ENCODE results near the gene C3orf20.
"Not testable (repeated sequence)": the region's sequence is repeated elsewhere in the genome, so short reads cannot be mapped to it uniquely, and the experiment has no call there.

The C3orf20 gene

GRCh38 chr3:14740983-14741382 lies 66.0 kb downstream of the C3orf20 start:
- Mint-ChIP-seq H3K36me3 (ENCODE audit: low read depth) (no peaks in the 10 kb centered on the region), H3K27me3 (peaks cover 9% of the 10 kb centered on the region), H3K9me3 (peaks cover 4% of the 10 kb centered on the region), H3K4me3 (no peak overlapping the region), H3K27ac (no peak overlapping the region), H3K4me1 (ENCODE audit: low read depth) (no peaks in the 10 kb centered on the region)

- Mint-ChIP-seq H3K4me3 (no peak overlapping the region), H3K27ac (no peak overlapping the region), H3K9me3 (peaks cover 4% of the 10 kb centered on the region), H3K36me3 (ENCODE audit: low read depth) (no peaks in the 10 kb centered on the region), H3K4me1 (ENCODE audit: low read depth) (no peaks in the 10 kb centered on the region), H3K27me3 (peaks cover 11% of the 10 kb centered on the region)
Observed at GRCh38 chr3:14741510-14741909, 66.6 kb downstream of the C3orf20 start.

- no peak overlapping the region for H3K27ac Mint-ChIP-seq
- no peaks in the 10 kb centered on the region for H3K36me3 Mint-ChIP-seq (ENCODE audit: low read depth)
- H3K4me3 Mint-ChIP-seq = no peak overlapping the region
- peaks cover 4% of the 10 kb centered on the region for H3K9me3 Mint-ChIP-seq
- no peaks in the 10 kb centered on the region for H3K4me1 Mint-ChIP-seq (ENCODE audit: low read depth)
- H3K27me3 Mint-ChIP-seq = peaks cover 16% of the 10 kb centered on the region
Observed at GRCh38 chr3:14744556-14744955, 69.6 kb downstream of the C3orf20 start.

GRCh38 chr3:14750650-14751049 lies 75.7 kb downstream of the C3orf20 start:
- peaks cover 9% of the 10 kb centered on the region for H3K9me3 Mint-ChIP-seq
- H3K27ac Mint-ChIP-seq = no peak overlapping the region
- peaks cover 21% of the 10 kb centered on the region for H3K27me3 Mint-ChIP-seq
- peaks cover 8% of the 10 kb centered on the region for H3K36me3 Mint-ChIP-seq (ENCODE audit: low read depth)
- no peaks in the 10 kb centered on the region for H3K4me1 Mint-ChIP-seq (ENCODE audit: low read depth)
- H3K4me3 Mint-ChIP-seq = no peak overlapping the region

- H3K4me1 Mint-ChIP-seq (ENCODE audit: low read depth); H3K36me3 Mint-ChIP-seq (ENCODE audit: low read depth); H3K27me3 Mint-ChIP-seq; H3K27ac Mint-ChIP-seq; H3K9me3 Mint-ChIP-seq; H3K4me3 Mint-ChIP-seq: not testable (repeated sequence)
Observed at GRCh38 chr3:14752979-14753378, 78.0 kb downstream of the C3orf20 start.

- Mint-ChIP-seq H3K36me3 (ENCODE audit: low read depth) (no peaks in the 10 kb centered on the region), H3K4me1 (ENCODE audit: low read depth) (no peaks in the 10 kb centered on the region), H3K27me3 (no peaks in the 10 kb centered on the region), H3K27ac (no peak overlapping the region), H3K4me3 (no peak overlapping the region), H3K9me3 (no peaks in the 10 kb centered on the region)
Observed at GRCh38 chr3:14757153-14757700, 82.3 kb downstream of the C3orf20 start.

- H3K9me3 Mint-ChIP-seq = no peaks in the 10 kb centered on the region
- no peak overlapping the region for H3K4me3 Mint-ChIP-seq
- H3K27me3 Mint-ChIP-seq = no peaks in the 10 kb centered on the region
- no peaks in the 10 kb centered on the region for H3K36me3 Mint-ChIP-seq (ENCODE audit: low read depth)
- H3K27ac Mint-ChIP-seq = no peak overlapping the region
- no peaks in the 10 kb centered on the region for H3K4me1 Mint-ChIP-seq (ENCODE audit: low read depth)
Observed at GRCh38 chr3:14758297-14758696, 83.4 kb downstream of the C3orf20 start.

- no peak overlapping the region for H3K27ac Mint-ChIP-seq
Observed at GRCh38 chr3:14758959-14759358, 84.0 kb downstream of the C3orf20 start.

GRCh38 chr3:14760185-14760584 lies 85.2 kb downstream of the C3orf20 start:
- no peaks in the 10 kb centered on the region for H3K36me3 Mint-ChIP-seq (ENCODE audit: low read depth)
- H3K9me3 Mint-ChIP-seq = no peaks in the 10 kb centered on the region
- no peak overlapping the region for H3K4me3 Mint-ChIP-seq
- no peaks in the 10 kb centered on the region for H3K27me3 Mint-ChIP-seq
- H3K27ac Mint-ChIP-seq = no peak overlapping the region
- H3K4me1 Mint-ChIP-seq (ENCODE audit: low read depth) = no peaks in the 10 kb centered on the region

More at GRCh38 chr3:14758959-14759358, 84.0 kb downstream of the C3orf20 start:
- no peak overlapping the region for H3K4me3 Mint-ChIP-seq
- no peaks in the 10 kb centered on the region for H3K4me1 Mint-ChIP-seq (ENCODE audit: low read depth)
- no peaks in the 10 kb centered on the region for H3K9me3 Mint-ChIP-seq
- no peaks in the 10 kb centered on the region for H3K36me3 Mint-ChIP-seq (ENCODE audit: low read depth)
- H3K27me3 Mint-ChIP-seq = no peaks in the 10 kb centered on the region

GRCh38 chr3:14761121-14761672 lies 86.3 kb downstream of the C3orf20 start:
- Mint-ChIP-seq H3K4me1 (ENCODE audit: low read depth) (no peaks in the 10 kb centered on the region), H3K9me3 (no peaks in the 10 kb centered on the region), H3K4me3 (no peak overlapping the region), H3K27me3 (no peaks in the 10 kb centered on the region), H3K36me3 (ENCODE audit: low read depth) (no peaks in the 10 kb centered on the region), H3K27ac (no peak overlapping the region)

- Mint-ChIP-seq H3K4me3 (no peak overlapping the region), H3K9me3 (no peaks in the 10 kb centered on the region), H3K27me3 (no peaks in the 10 kb centered on the region), H3K36me3 (ENCODE audit: low read depth) (no peaks in the 10 kb centered on the region), H3K4me1 (ENCODE audit: low read depth) (no peaks in the 10 kb centered on the region), H3K27ac (no peak overlapping the region)
Observed at GRCh38 chr3:14761866-14762265, 86.9 kb downstream of the C3orf20 start.

- H3K27ac Mint-ChIP-seq = no peak overlapping the region
- no peaks in the 10 kb centered on the region for H3K36me3 Mint-ChIP-seq (ENCODE audit: low read depth)
- H3K9me3 Mint-ChIP-seq = no peaks in the 10 kb centered on the region
- no peak overlapping the region for H3K4me3 Mint-ChIP-seq
- no peaks in the 10 kb centered on the region for H3K4me1 Mint-ChIP-seq (ENCODE audit: low read depth)
- H3K27me3 Mint-ChIP-seq = no peaks in the 10 kb centered on the region
Observed at GRCh38 chr3:14762701-14763100, 87.8 kb downstream of the C3orf20 start.

GRCh38 chr3:14764331-14765059 lies 89.6 kb downstream of the C3orf20 start:
- Mint-ChIP-seq H3K27me3 (no peaks in the 10 kb centered on the region), H3K36me3 (ENCODE audit: low read depth) (no peaks in the 10 kb centered on the region), H3K9me3 (no peaks in the 10 kb centered on the region), H3K27ac (no peak overlapping the region), H3K4me1 (ENCODE audit: low read depth) (no peaks in the 10 kb centered on the region), H3K4me3 (no peak overlapping the region)

GRCh38 chr3:14765060-14765400 lies 90.1 kb downstream of the C3orf20 start:
- H3K27me3 Mint-ChIP-seq = no peaks in the 10 kb centered on the region
- H3K9me3 Mint-ChIP-seq = no peaks in the 10 kb centered on the region

GRCh38 chr3:14765576-14766427 lies 90.9 kb downstream of the C3orf20 start:
- no peaks in the 10 kb centered on the region for H3K4me1 Mint-ChIP-seq (ENCODE audit: low read depth)
- H3K36me3 Mint-ChIP-seq (ENCODE audit: low read depth) = no peaks in the 10 kb centered on the region
- no peaks in the 10 kb centered on the region for H3K9me3 Mint-ChIP-seq
- H3K4me3 Mint-ChIP-seq = no peak overlapping the region
- H3K27me3 Mint-ChIP-seq = no peaks in the 10 kb centered on the region
- H3K27ac Mint-ChIP-seq = no peak overlapping the region

More at GRCh38 chr3:14765060-14765400, 90.1 kb downstream of the C3orf20 start:
- Mint-ChIP-seq H3K4me3 (no peak overlapping the region), H3K36me3 (ENCODE audit: low read depth) (no peaks in the 10 kb centered on the region), H3K27ac (no peak overlapping the region), H3K4me1 (ENCODE audit: low read depth) (no peaks in the 10 kb centered on the region)

All from stimulated activated naive CD8-positive, alpha-beta T cell treated with anti-CD3 and anti-CD28 coated beads, Interleukin-15, Interleukin-2, amounts not matched to agents 100 ng/mL and 50 ng/mL, for 24 hours (primary cell).